HG02981 (cell line): ENCODE measurements around the gene PKP3.
"Not testable (repeated sequence)": the region's sequence is repeated elsewhere in the genome, so short reads cannot be mapped to it uniquely, and the experiment has no call there.

Experiments
- ATAC-seq: cut with Tn5 transposase; IDR thresholded peaks from one replicate; pipeline ENCODE4 v1.9.1; 2021; ENCODE audit warnings: mild to moderate bottlenecking, moderate library complexity; ENCODE audit not compliant: unreplicated experiment

PKP3 gene

GRCh38 chr11:425301-425700 lies 31.3 kb downstream of the PKP3 start:
- ATAC-seq = no peak

GRCh38 chr11:426851-427250 lies 32.8 kb downstream of the PKP3 start:
- no peak for ATAC-seq

GRCh38 chr11:428295-428694 lies 34.3 kb downstream of the PKP3 start:
- no peak for ATAC-seq

- ATAC-seq = no peak
These were observed 35.4 kb downstream of the PKP3 start for GRCh38 chr11:429391-429790.

- no peak for ATAC-seq
These were observed 36.0 kb downstream of the PKP3 start for GRCh38 chr11:429931-430456.

- ATAC-seq = no peak
These were observed 37.9 kb downstream of the PKP3 start for GRCh38 chr11:431921-432320.

GRCh38 chr11:432501-433100 lies 38.6 kb downstream of the PKP3 start:
- ATAC-seq = no peak

GRCh38 chr11:433111-433510 lies 39.1 kb downstream of the PKP3 start:
- ATAC-seq = no peak

GRCh38 chr11:433641-434040 lies 39.6 kb downstream of the PKP3 start:
- ATAC-seq = no peak

- no peak for ATAC-seq
These were observed 40.5 kb downstream of the PKP3 start for GRCh38 chr11:434496-434895.

GRCh38 chr11:434999-435740 lies 41.2 kb downstream of the PKP3 start:
- ATAC-seq = not testable (repeated sequence)

- ATAC-seq = no peak
These were observed 43.3 kb downstream of the PKP3 start for GRCh38 chr11:437228-437870.

GRCh38 chr11:438101-438844 lies 44.3 kb downstream of the PKP3 start:
- ATAC-seq = no peak

- ATAC-seq = no peak
These were observed 45.5 kb downstream of the PKP3 start for GRCh38 chr11:439315-440064.

GRCh38 chr11:440065-441042 lies 46.3 kb downstream of the PKP3 start:
- no peak for ATAC-seq

- ATAC-seq = no peak
These were observed 47.0 kb downstream of the PKP3 start for GRCh38 chr11:441043-441417.

GRCh38 chr11:441418-442274 lies 47.6 kb downstream of the PKP3 start, which contains the start of gene ANO9:
Gene ANO9 (minus strand): TSS chr11:442011. CDS start chr11:441926, 85 bp downstream.
- ATAC-seq = peak; percentile 63

GRCh38 chr11:442611-443081 lies 48.6 kb downstream of the PKP3 start:
- ATAC-seq = no peak
